Lower lobe of right lung (tissue), 2 donors: ENCODE data around the gene ISG20. TPM values are rescaled to one million over a fixed set of nuclear protein-coding genes. Genes with fewer than 3 reads are reported as not detected.
A peak's percentile ranks its signal among the peaks of the same experiment; 100 is the strongest.
"Not testable (repeated sequence)": the region's sequence is repeated elsewhere in the genome, so short reads cannot be mapped to it uniquely, and the experiment has no call there.

ENCODE experiments used
- ATAC-seq, 2 donors: fragments of 200-7000 bp; cut with Tn5 transposase; one replicate each; pipeline ENCODE4 v1.9.1; 2020 to 2022; ENCODE audit warnings: mild to moderate bottlenecking in 2 of 2, moderate library complexity in 2 of 2
- DNase-seq: peaks from one replicate; pipeline ENCODE4 v3.0.0-alpha.2; 2020
- H3K27ac ChIP-seq: fragments of 200-600 bp; one replicate; pipeline ENCODE4 v1.8.0; 2022
- H3K27me3 ChIP-seq: fragments of 200-600 bp; one replicate; pipeline ENCODE4 v1.8.0; 2022; ENCODE audit warnings: low read depth
- H3K36me3 ChIP-seq: fragments of 200-600 bp; one replicate; pipeline ENCODE4 v1.8.0; 2022; ENCODE audit warnings: mild to moderate bottlenecking
- H3K4me1 ChIP-seq: fragments of 200-600 bp; one replicate; pipeline ENCODE4 v1.8.0; 2022
- H3K4me3 ChIP-seq: fragments of 200-600 bp; one replicate; pipeline ENCODE4 v1.8.0; 2022; ENCODE audit warnings: mild to moderate bottlenecking
- H3K9me3 ChIP-seq: fragments of 200-600 bp; one replicate; pipeline ENCODE4 v1.8.0; 2022
- intact Hi-C: fragments of 100-400 bp; cut with DNase I; formaldehyde crosslinking; loops from one replicate; pipeline ENCODE4 v1.11.0; 2022
- total RNA-seq: library from RNA; stranded (reverse); fragmentation: NEBNext Ultra II Directional; extraction: Animal tissue kit (Norgen Biotek cat#: 25700); gene quantifications from one replicate; pipeline ENCODE4 v1.2.1, GENCODE V29; 2021
- TF ChIP-seq, protein P1 (sequence below): fragments of 200-600 bp; IDR thresholded peaks from one replicate; pipeline ENCODE4 v1.8.0; 2022; ENCODE audit warnings: antibody characterized with exemption, mild to moderate bottlenecking
- donor health status: DM: no; HTN: yes; CAD: no; lungs with severe emphysema.

The ISG20 gene
- total RNA-seq, 1 donor from 2014 or later = 32.0 TPM

DNA sequence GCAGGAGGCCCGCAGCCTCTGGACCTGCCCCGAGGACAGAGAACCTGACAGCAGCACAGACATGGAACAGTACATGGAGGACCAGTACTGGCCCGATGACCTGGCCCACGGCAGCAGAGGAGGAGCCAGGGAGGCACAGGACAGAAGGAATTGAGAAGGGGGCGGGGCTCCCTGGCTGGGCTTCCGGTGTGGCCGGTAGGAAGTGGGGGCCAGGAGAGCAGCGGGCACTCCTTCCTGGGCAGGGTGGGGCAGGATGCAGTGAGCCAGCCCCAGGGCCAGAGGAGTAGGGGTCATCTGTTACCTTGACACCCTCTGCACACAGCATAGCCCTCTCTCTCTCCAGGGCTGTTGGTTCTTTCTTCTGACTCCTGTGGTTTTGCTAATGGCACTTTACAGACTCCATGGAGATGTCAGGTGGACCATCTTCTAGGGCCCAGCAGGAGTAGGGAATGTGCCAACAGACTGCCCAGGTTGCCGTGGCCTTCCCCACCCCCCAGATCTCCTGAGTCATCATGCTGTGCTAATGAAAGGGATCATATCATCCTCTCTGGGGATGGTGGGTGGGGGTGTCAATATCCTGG is 8.6 kb upstream of the ISG20 start:
- TF ChIP-seq, protein P1, sequence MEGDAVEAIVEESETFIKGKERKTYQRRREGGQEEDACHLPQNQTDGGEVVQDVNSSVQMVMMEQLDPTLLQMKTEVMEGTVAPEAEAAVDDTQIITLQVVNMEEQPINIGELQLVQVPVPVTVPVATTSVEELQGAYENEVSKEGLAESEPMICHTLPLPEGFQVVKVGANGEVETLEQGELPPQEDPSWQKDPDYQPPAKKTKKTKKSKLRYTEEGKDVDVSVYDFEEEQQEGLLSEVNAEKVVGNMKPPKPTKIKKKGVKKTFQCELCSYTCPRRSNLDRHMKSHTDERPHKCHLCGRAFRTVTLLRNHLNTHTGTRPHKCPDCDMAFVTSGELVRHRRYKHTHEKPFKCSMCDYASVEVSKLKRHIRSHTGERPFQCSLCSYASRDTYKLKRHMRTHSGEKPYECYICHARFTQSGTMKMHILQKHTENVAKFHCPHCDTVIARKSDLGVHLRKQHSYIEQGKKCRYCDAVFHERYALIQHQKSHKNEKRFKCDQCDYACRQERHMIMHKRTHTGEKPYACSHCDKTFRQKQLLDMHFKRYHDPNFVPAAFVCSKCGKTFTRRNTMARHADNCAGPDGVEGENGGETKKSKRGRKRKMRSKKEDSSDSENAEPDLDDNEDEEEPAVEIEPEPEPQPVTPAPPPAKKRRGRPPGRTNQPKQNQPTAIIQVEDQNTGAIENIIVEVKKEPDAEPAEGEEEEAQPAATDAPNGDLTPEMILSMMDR = no peak
- peak overlapping the region; percentile 73 for H3K27ac ChIP-seq
- ATAC-seq (peak; percentile 41 to 56), DNase-seq (no peak)
- H3K27me3 ChIP-seq = no peaks in the 10 kb centered on the region
- intact Hi-C loops = no loop called here
- peaks cover 72% of the 10 kb centered on the region for H3K36me3 ChIP-seq
- no peak overlapping the region for H3K4me3 ChIP-seq
- peaks cover 46% of the 10 kb centered on the region for H3K4me1 ChIP-seq
- no peaks in the 10 kb centered on the region for H3K9me3 ChIP-seq

DNA sequence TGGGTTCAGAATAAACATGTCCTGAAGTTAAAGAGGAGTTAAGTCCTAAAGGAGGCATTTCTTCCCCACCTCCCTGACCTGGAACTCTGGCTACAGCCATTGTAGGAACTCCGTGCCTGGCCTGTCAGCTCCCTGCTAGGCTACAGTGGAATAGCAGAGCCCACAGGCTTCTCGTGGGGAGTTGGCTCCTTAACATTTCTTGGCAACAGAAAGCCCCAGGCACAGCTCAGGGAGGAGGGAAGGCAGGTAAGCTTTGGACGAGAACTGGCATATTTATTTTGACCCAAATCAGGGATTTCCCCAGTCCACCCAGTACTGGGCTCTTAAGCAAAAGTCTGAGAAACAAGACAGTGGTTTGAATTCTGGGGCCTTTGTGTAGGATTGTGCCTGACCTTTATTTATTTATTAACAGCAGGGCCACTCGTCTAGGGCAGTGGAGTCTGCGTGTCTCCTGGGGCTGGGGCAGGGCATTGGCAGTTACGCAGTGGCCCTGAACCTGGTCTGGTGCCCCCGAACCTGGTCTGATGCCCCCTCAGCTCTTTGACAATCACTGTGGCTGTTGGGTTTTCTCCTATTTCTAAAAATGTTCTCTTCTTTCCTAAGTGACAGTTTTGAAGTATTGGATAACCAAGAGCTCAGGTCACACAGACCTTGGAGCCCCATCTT is 7.9 kb upstream of the ISG20 start:
- TF ChIP-seq, protein P1 = no peak
- Histone ChIP-seq H3K27me3 (no peaks in the 10 kb centered on the region), H3K9me3 (no peaks in the 10 kb centered on the region), H3K4me3 (no peak overlapping the region), H3K36me3 (peaks cover 71% of the 10 kb centered on the region), H3K27ac (peak overlapping the region; percentile 73), H3K4me1 (peaks cover 47% of the 10 kb centered on the region)
- ATAC-seq (peak; percentile 38 to 60), DNase-seq (no peak)
- intact Hi-C loops = no loop called here

DNA sequence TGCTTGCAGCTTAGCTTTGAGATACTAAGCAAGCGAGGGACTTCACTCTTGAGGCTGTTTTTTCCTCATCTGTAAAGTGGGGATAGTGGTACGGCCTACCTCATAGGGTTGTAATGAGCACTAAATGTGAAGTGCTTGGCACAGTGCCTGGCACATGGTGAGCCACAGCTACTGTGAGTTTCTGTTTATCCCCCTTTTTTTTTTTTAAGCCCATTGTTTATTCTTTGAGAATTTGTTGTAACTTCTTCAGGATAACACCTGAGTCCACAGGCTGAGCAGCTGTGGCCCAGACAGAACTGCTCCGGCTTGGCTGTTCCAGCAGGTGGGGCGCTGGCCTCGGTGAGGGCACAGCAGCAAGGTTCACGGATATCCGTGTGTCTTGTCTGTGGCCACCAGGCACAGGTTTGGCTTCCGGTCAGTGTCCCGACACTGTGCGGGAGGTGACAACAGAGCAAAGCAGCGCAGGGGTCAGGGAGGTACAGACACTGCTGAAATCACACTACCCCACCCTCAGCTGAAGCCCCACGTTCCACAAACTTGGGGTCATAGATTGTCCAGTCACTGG is 7.3 kb upstream of the ISG20 start:
- Histone ChIP-seq H3K27me3 (no peaks in the 10 kb centered on the region), H3K4me3 (no peak overlapping the region), H3K4me1 (peaks cover 50% of the 10 kb centered on the region), H3K9me3 (no peaks in the 10 kb centered on the region), H3K36me3 (peaks cover 65% of the 10 kb centered on the region), H3K27ac (peak overlapping the region; percentile 73)
- intact Hi-C loops = no loop called here
- TF ChIP-seq, protein P1 = no peak
- DNase-seq (no peak), ATAC-seq (peak in 1 of 2 donors; percentile 45)

DNA sequence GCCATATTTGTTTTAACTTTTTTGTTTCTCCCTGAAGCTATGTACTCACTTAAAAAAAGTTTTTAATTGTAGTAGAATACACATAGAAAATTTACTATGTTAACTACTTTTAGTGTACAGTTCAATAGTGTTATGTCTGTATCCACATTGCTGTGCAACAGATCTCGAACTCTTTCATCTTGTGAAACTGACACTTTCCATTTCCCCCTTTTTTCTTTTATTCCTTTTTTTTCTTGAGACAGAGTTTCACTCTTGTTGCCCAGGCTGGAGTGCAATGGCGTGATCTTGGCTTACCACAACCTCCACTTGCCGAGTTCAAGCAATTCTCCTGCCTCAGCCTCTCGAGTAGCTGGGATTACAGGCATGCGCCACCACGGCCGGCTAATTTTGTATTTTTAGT is 6.0 kb upstream of the ISG20 start:
- DNase-seq = not testable (repeated sequence)

DNA sequence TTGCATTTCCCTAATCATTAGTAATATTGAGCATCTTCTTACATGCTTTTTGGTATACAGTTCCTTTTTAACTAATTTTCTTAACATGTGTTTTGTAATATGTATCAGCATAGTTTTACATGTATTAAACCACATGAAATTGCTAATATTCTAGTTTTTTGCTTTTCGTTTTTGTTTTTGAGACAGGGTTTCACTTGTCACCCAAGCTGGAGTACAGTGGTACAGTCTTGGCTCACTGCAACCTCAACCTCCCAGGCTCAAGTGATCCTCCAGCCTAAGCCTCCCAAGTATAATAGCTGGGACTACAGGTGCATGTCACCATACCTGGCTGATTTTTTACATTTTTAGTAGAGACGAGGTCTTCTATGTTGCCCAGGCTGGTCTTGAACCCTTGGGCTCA is 4.4 kb upstream of the ISG20 start:
- H3K9me3 ChIP-seq = no peaks in the 10 kb centered on the region
- H3K27ac ChIP-seq = peak overlapping the region; percentile 40
- no peak overlapping the region for H3K4me3 ChIP-seq
- H3K36me3 ChIP-seq = peaks cover 36% of the 10 kb centered on the region
- DNase-seq (no peak), ATAC-seq (no peak)
- peaks cover 56% of the 10 kb centered on the region for H3K4me1 ChIP-seq
- intact Hi-C loops = no loop called here
- TF ChIP-seq, protein P1 = no peak
- no peaks in the 10 kb centered on the region for H3K27me3 ChIP-seq

More for the DNA sequence above, 6.0 kb upstream of the ISG20 start:
- H3K27me3 ChIP-seq, intact Hi-C loops, H3K27ac ChIP-seq, H3K4me3 ChIP-seq, ATAC-seq, H3K9me3 ChIP-seq: not testable (repeated sequence)
- Histone ChIP-seq H3K4me1 (peaks cover 50% of the 10 kb centered on the region), H3K36me3 (peaks cover 53% of the 10 kb centered on the region)

DNA sequence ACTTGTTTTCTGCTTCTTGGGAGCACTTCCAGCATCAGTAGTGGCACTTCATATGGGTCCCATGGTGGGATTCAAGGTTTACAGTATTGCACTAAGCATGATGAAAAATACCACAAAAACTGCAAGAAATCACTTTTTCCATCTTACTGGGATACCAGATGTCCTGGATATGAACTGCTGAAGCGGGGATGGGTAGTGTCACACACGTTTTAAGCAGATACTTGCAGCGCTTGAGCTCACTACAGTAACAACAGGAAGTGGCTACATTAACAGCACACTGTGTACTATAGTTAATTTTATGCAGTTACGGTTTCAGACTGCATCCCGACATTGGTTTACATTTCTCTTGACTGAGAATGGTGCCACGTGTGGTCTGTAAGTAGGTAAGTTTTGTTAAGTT is 3.5 kb upstream of the ISG20 start:
- Histone ChIP-seq H3K27ac (peak overlapping the region; percentile 98), H3K4me1 (peaks cover 56% of the 10 kb centered on the region), H3K9me3 (no peaks in the 10 kb centered on the region), H3K27me3 (no peaks in the 10 kb centered on the region), H3K36me3 (peaks cover 28% of the 10 kb centered on the region), H3K4me3 (no peak overlapping the region)
- no peak for ATAC-seq
- TF ChIP-seq, protein P1 = no peak
- intact Hi-C loops = no loop called here
- no peak for DNase-seq
